GM21529 (cell line): ENCODE measurements around the gene CCDC88C.
A peak's percentile ranks its signal among the peaks of the same experiment; 100 is the strongest.

Experiments
- ATAC-seq: cut with Tn5 transposase; IDR thresholded peaks from one replicate; pipeline ENCODE4 v1.9.1; 2021; ENCODE audit not compliant: unreplicated experiment

The CCDC88C gene

GRCh38 chr14:91399868-91400640 is 17.6 kb downstream of the CCDC88C start:
- peak; percentile 46 for ATAC-seq

DNA sequence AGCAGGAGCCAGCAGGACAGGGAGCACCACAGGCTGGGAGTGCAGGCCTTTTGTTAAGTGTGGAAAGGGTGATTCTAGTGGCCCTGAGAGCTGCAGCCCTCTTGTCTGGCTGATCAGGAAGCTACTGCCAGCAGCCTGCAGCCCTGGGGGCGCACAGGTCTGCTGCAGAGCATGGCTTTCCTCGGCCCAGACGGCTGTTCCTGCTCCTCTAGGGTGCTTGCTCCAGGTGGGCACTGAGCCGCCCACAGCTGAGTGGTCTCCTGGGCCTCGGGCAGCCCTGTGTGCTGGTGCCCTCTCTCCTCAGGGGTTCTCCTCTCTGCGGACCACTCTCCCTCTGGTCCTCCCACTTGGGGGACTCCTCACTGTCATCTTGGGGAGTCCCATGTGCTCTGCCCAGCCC is 18.9 kb downstream of the CCDC88C start:
- no peak for ATAC-seq

DNA sequence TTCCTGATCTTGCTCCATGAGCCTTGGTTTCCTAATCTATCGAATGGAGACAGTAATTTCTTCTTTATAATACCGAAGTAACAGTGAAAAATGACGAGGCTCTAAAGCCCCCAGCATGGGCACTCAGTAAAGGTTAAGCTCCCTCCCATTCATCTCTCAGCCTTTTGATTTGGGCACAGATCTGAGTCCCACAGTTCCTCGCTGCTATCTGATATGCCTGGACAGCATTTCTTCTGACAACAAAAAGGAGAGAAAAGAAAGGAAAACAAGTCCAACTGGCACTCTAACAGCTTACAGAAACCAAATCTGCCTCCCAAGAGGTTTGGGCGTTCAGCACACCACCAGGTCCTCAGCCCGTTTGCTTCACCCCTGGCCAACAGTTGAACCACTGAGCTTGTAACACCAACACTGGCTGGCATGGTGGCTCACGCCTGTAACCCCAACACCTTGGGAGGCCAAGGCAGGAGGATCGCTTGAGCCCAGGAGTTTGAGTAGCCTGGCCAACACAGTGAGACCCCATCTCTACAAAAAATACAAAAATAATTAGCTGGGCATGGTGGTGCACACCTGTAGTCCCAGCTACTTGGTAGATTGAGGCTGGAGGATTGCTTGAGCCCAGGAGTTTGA is 19.5 kb downstream of the CCDC88C start:
- no peak for ATAC-seq

GRCh38 chr14:91396959-91397815 is 20.4 kb downstream of the CCDC88C start:
- ATAC-seq = peak; percentile 70

DNA sequence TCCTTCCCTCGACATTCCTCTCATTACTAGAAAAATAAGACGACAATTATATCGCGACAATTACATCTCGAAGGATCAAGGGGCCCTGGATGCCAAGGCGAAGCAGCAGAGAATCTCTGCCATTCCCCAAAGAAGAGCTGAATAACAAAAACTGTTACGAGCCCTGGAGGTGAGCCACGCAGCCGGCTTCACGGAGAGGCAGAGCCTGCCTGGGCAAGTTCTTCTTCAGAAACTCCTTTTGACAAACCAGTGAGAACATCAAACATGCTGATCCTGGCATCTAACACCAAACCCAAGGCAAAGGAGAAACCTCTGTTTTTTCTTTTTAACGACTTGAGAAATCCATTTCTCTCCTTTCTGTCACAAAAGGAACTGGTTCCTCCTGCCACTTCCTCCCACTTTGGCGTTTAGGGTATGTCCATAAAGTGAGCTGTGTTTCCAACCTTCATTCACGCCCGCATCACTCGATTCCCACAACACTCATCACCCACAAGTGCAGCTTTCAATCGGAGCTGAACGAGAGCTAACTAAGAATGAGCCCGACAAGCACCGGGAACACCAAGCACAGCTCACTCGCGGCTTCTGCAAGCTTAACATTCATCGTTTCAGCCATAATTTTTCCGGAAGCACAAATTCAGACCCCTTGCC is 21.5 kb downstream of the CCDC88C start:
- no peak for ATAC-seq

- ATAC-seq = no peak
These were observed 22.2 kb downstream of the CCDC88C start for GRCh38 chr14:91395466-91395865.

DNA sequence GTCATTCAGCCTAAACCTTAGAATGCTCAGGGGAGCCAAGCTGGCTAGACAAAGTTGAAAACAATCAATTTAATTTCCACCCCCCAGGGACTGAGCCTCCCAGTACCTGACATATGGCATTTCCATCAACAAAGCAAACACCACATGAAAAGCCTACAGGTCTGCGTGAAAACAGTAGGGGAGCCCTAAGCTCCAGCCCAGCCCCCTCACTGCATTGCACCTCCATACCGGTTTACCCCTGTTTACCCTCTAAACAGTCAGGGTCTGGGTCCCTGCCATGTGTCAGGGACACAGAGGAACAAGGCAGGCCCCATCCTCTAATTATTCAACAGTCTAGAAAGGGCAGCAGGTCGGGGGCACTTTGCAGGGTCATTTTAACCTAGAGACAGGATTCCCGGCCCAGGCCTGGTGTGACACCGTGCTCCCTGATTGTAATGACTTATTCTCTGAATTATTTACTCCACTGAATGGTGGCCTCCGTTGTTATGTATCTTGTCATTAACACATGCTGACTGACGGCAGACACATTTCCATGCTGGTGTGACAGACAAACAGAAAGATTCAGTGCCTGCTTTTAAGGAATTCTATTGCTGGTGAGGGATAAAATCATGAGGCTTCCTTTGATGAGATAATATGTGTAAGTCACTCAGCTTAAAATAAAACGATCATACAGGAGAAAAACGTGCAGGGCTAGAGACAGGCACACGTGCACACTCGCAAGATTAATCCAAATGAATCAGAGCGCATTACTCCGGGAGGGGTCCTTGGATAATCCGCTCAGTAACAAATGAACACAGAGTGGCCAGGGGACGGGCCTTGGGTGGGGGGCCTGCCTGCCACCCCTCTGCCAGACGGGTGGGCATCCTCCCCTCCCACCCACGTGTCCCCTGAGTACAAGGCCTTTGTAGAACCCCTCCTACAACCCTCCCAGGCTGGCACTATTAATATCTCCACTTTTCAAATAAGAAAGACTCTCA is 23.2 kb downstream of the CCDC88C start:
- no peak for ATAC-seq

DNA sequence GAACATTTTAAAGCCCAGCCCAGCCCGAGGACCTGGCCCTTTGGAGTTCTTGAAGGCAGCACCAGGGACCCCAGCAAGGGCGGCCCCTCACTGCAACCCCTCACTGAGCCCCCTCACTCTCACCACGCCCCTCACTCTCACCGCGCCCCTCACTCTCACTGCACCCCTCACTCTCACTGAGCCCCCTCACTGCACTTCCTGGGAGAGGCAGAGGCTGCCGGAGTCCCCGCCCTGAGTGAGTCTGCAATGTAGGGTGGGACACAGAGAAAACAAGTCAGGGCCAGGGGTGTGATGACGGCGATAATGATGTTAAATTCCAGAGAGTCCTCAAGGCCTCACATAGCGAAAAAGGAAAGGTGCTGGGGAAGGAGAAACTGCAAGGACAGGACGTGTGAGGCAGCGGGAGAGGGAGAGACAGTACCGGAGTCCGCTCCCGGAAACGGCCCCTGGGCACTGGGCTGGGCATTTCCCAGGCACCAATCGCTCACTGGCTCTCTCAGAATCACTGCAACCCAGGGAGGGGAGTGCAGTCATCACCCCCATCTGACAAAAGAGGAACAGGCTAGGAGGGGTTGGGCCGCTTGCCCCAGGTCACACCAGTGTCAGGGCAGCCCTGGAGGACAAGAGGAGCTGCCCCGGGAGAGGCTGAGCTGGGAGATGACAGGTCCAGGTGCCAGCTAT is 24.9 kb downstream of the CCDC88C start:
- ATAC-seq = no peak

DNA sequence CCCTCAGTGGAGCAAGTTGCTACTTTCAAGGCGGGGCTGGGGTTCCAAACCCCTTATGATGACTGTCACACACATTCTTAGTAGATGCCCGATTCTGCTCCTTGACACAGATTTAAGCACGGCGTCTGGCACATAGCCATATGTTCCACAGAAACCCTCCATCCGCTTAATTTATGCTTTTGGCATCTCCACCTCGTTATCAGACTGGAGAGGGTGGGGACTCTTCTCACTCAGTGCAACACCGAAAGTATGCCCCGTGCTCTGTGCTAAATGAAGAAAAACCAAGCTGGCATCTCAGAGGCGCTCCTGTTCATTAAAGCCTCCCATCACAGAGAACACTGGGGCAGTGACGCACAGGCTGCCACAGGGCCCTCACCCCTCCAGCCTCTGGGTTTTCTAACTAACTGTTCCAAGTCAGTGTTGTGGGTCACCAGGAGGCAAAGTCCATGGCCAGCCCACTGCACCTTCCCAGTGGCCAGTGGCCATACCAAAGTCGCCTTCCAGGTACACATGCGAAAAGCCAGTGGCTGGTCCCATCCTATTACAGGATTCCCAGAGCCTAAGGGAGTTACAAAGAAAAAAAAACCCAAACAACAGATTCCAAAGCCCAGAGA is 27.3 kb downstream of the CCDC88C start:
- no peak for ATAC-seq

DNA sequence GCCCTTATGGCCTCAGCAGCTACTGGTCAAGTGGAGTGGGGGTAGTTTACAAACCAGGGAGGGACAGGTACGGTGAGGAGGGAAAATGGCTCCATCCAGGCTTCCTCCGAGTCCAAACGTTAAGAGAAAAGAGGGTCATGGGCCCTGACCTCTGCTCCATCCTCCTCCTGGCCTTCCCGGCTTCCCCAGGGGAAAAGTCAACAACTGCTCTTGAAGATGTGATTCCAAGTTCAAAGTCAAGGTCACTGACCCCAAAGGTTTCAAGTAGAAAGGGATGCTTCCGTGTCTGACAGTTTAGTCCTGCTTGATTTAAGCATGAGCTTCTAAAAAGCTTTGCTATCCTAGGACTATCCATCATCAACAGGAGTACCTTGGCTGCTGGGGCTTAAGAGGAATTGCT is 28.5 kb downstream of the CCDC88C start:
- no peak for ATAC-seq

GRCh38 chr14:91388551-91388975 is 29.1 kb downstream of the CCDC88C start:
- ATAC-seq = no peak

DNA sequence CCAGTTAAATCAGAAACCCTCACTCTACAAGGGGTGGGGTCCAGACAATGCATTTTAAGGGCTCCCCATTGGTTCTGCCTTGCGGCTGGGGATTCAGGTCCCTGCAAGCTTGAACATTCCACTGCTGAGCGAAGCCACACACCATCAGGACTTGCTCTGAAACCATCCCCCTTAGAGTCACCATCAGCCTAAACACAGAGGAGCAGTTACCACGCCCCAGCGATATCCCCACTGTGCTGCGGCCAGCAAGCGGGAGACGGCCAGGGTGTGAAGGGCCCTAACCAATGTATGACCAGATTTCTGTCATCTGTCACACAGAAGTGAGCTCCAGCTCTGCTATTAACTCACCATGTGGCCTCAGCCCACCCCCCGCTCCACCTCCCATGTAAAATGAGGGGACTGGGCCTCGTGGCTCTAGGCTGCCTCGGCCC is 29.7 kb downstream of the CCDC88C start:
- no peak for ATAC-seq

GRCh38 chr14:91387169-91387835 is 30.3 kb downstream of the CCDC88C start:
- ATAC-seq = no peak

DNA sequence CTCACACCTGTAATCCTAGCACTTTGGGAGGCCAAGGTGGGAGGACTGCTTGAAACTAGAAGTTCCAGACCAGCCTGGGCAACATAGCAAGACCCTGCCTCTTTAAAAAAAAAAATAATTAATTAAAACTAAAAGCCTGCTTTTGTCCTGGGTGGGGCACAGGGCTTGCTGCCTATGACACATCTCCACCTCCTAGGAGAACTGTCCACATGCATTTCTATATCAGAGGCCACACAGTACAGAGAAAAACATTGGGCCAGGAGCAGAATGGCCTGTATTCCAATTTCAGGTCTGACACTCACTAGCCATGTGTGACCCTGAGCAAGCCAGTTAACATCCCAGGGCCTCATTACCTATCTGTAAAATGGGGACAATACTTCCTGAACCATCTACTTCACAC is 31.9 kb downstream of the CCDC88C start:
- ATAC-seq = no peak

- ATAC-seq = no peak
These were observed 32.4 kb downstream of the CCDC88C start for GRCh38 chr14:91385224-91385623.

GRCh38 chr14:91383439-91383838 is 34.2 kb downstream of the CCDC88C start:
- ATAC-seq = no peak

- ATAC-seq = no peak
These were observed 35.6 kb downstream of the CCDC88C start for GRCh38 chr14:91381801-91382670.
